Calu3 (cell line): ENCODE results near the gene DNHD1. TPM values are rescaled to one million over a fixed set of nuclear protein-coding genes. Genes with fewer than 3 reads are reported as not detected.

Experiments
- BruUV-seq: library from RNA; stranded (reverse); fragments of 400-500 nt; replicated peaks from 2 replicates; lab custom pipeline; 2021; lab: Mats Ljungman, UMichigan
- CTCF ChIA-PET: fragments of 300-600 bp; sonication (Branson Sonifier 250); formaldehyde crosslinking; loops from one replicate; lab custom pipeline; 2022; ENCODE audit warnings: antibody characterized with exemption; lab: Charles Lee
- DNase-seq: peaks from one replicate; pipeline ENCODE4 v3.0.0; 2022
- H3K27ac Mint-ChIP-seq: one replicate; pipeline ENCODE4 v1.8.0; 2022; ENCODE audit warnings: mixed read lengths; ENCODE audit not compliant: unreplicated experiment
- H3K27me3 Mint-ChIP-seq: one replicate; pipeline ENCODE4 v1.8.0; 2022; ENCODE audit warnings: mixed read lengths; ENCODE audit not compliant: unreplicated experiment
- H3K36me3 Mint-ChIP-seq: one replicate; pipeline ENCODE4 v1.8.0; 2022; ENCODE audit warnings: mild to moderate bottlenecking, moderate library complexity, mixed read lengths; ENCODE audit not compliant: insufficient read depth, unreplicated experiment
- H3K4me1 Mint-ChIP-seq: one replicate; pipeline ENCODE4 v1.8.0; 2022; ENCODE audit warnings: mild to moderate bottlenecking, low read depth, mixed read lengths; ENCODE audit not compliant: unreplicated experiment
- H3K4me3 Mint-ChIP-seq: one replicate; pipeline ENCODE4 v1.8.0; 2022; ENCODE audit warnings: mild to moderate bottlenecking, low read depth, moderate library complexity, mixed read lengths; ENCODE audit not compliant: unreplicated experiment
- H3K9me3 Mint-ChIP-seq: one replicate; pipeline ENCODE4 v1.8.0; 2022; ENCODE audit warnings: low read depth, mixed read lengths; ENCODE audit not compliant: unreplicated experiment
- intact Hi-C: fragments of 100-400 bp; cut with micrococcal nuclease; formaldehyde crosslinking; loops from one replicate; pipeline ENCODE4 v1.10.0; 2022; ENCODE audit not compliant: unreplicated experiment
- total RNA-seq: library from RNA; stranded (reverse); gene quantifications from 2 replicates; pipeline ENCODE4 v1.2.3, GENCODE V29; 2022
- TF ChIP-seq, protein P1 (sequence below): fragments of 200-600 bp; IDR thresholded peaks from one replicate; pipeline ENCODE4 v1.8.0; 2022; ENCODE audit warnings: antibody characterized with exemption; ENCODE audit not compliant: unreplicated experiment

Gene DNHD1
- total RNA-seq, 1 experiment from 2014 or later: 41.2 TPM

DNA sequence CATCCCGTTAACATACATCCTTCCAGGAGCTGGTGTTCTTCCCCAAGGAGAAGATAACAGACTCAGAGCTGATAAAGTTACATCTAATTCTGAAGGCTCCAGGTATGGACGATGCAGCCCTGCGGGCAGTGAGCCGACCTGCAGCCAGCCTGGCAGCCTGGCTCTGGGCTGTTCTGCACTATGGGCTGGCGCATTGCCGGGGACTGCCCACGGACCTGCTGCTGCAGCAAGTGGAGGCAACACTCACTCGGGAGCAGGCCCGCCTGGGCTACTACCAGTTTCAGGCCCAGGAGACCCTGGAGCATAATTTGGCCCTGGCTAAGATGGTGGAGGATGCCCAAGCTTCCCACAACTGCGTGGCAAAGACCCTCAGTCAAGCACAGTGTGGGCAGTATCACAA lies 66.6 kb downstream of the DNHD1 start:
- Mint-ChIP-seq H3K36me3 (peaks cover 13% of the 10 kb centered on the region), H3K27me3 (no peaks in the 10 kb centered on the region), H3K4me3 (no peak overlapping the region), H3K27ac (no peak overlapping the region), H3K4me1 (no peaks in the 10 kb centered on the region), H3K9me3 (no peaks in the 10 kb centered on the region)
- no peak for DNase-seq
- intact Hi-C loops: no loop called here
- BruUV-seq: no TSS peak
- TF ChIP-seq, protein P1, sequence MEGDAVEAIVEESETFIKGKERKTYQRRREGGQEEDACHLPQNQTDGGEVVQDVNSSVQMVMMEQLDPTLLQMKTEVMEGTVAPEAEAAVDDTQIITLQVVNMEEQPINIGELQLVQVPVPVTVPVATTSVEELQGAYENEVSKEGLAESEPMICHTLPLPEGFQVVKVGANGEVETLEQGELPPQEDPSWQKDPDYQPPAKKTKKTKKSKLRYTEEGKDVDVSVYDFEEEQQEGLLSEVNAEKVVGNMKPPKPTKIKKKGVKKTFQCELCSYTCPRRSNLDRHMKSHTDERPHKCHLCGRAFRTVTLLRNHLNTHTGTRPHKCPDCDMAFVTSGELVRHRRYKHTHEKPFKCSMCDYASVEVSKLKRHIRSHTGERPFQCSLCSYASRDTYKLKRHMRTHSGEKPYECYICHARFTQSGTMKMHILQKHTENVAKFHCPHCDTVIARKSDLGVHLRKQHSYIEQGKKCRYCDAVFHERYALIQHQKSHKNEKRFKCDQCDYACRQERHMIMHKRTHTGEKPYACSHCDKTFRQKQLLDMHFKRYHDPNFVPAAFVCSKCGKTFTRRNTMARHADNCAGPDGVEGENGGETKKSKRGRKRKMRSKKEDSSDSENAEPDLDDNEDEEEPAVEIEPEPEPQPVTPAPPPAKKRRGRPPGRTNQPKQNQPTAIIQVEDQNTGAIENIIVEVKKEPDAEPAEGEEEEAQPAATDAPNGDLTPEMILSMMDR: no peak
- CTCF ChIA-PET: interaction anchor here (0.6 kb wide), 1 partner anchor 187 kb away, joined by 4 read pairs; no protein-coding TSS in a partner anchor

DNA sequence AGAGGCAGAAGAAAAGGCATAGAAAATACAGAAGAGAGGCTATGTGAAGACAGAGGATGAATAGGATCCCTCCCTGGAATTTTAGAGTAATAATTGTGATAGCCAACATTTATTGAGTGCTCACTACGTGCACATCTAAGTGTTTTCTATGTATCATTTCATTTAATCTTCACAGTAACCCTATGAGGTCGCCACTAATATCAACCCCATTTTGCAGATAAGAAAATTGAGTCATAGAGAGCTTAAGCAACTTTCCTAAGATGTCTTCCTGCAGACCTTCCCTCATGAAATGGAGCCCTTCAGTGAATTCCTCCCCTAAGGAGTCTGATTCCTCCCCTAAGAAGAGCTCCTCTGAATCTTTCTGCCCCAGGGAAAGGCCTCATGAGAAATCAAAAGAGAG lies 68.2 kb downstream of the DNHD1 start:
- BruUV-seq: no TSS peak
- no peak for DNase-seq
- intact Hi-C loops: no loop called here
- TF ChIP-seq, protein P1: no peak
- CTCF ChIA-PET: no interaction called here
- no peak overlapping the region for H3K4me3 Mint-ChIP-seq
- H3K4me1 Mint-ChIP-seq: no peaks in the 10 kb centered on the region
- no peak overlapping the region for H3K27ac Mint-ChIP-seq
- no peaks in the 10 kb centered on the region for H3K9me3 Mint-ChIP-seq
- peaks cover 15% of the 10 kb centered on the region for H3K36me3 Mint-ChIP-seq
- no peaks in the 10 kb centered on the region for H3K27me3 Mint-ChIP-seq

DNA sequence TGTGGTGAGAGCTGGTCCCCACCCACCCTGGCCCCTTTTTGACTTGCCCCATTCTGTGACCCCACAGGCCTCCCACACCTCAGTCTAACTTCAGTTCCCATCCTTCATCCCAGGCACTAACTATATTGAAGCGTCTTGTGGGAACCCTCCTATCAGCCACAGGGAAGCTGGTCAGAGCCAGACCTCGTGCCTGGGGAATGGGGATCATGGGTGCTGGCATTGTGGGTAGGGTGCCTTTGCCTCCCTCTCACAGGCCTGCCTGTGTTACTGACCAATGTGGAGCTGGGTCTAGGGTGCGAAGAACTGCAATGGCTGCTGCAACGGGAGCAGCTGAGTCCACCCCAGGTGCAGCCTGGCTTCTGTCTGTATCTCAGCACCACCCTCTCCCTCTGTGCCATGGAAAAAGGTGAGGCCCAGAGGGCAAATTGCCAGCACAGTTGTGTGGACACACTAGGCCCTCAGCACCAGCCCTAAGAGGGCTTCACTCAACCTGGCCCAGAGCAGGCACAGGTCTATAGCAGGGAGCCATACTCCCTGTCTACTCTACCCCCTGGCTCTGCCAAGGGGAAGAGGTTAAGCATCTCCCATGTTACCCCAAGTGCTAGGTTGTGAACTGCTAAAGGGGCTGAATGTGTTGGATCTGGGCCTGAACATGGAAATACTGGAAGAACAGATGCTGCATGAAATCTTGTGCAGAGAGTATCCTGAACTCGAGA lies 69.1 kb downstream of the DNHD1 start:
- CTCF ChIA-PET: no interaction called here
- DNase-seq: no peak
- TF ChIP-seq, protein P1: no peak
- no TSS peak for BruUV-seq
- no peaks in the 10 kb centered on the region for H3K27me3 Mint-ChIP-seq
- H3K4me3 Mint-ChIP-seq: no peak overlapping the region
- no peaks in the 10 kb centered on the region for H3K4me1 Mint-ChIP-seq
- H3K27ac Mint-ChIP-seq: no peak overlapping the region
- intact Hi-C loops: no loop called here
- no peaks in the 10 kb centered on the region for H3K9me3 Mint-ChIP-seq
- H3K36me3 Mint-ChIP-seq: peaks cover 15% of the 10 kb centered on the region

DNA sequence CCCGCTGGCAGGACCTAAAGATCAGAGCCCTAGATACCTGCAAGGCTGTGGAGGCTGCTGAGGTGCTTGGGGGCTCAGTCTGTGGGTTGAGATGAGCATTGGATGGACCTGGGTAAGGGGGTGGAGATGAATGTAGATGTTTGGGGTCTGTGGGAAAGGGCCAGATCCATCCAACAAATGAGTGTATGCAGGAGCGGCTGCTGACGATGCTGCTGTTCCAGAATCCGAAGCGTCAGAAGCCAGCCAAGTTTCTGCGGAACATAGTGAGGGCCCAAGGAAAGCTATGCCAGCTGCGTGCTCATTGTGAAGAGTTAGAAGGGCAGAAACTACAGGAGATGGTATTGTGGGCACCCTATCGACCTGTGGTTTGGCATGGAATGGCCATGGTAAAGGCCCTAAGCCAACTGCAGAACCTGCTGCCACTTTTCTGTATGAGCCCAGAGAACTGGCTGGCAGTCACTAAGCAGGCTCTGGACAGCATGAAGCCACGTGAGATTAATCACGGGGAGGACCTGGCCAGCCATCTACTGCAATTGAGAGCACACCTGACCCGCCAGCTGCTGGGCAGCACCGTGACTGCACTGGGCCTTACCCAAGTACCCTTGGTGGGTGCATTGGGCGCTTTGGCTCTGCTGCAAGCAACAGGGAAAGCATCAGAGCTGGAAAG lies 69.8 kb downstream of the DNHD1 start:
- H3K4me1 Mint-ChIP-seq: no peaks in the 10 kb centered on the region
- H3K4me3 Mint-ChIP-seq: no peak overlapping the region
- no peak overlapping the region for H3K27ac Mint-ChIP-seq
- peaks cover 21% of the 10 kb centered on the region for H3K36me3 Mint-ChIP-seq
- TF ChIP-seq, protein P1: no peak
- BruUV-seq: no TSS peak
- CTCF ChIA-PET: no interaction called here
- no peaks in the 10 kb centered on the region for H3K27me3 Mint-ChIP-seq
- no peaks in the 10 kb centered on the region for H3K9me3 Mint-ChIP-seq
- intact Hi-C loops: no loop called here
- DNase-seq: no peak
